Activated CD8-positive, alpha-beta T cell treated with anti-CD3 and anti-CD28 coated beads for 36 hours (primary cell): Measurements from ENCODE around the gene FAT2. TPM values are rescaled to one million over a fixed set of nuclear protein-coding genes. Genes with fewer than 3 reads are reported as not detected.

Experiments used
- ATAC-seq: fragments of 200-7000 bp; cut with Tn5 transposase; one replicate; pipeline ENCODE4 v1.10.0; 2021; ENCODE audit warnings: mild to moderate bottlenecking, moderate library complexity
- CTCF ChIA-PET: fragments of 350-600 bp; sonication (Branson Sonifier 250); formaldehyde crosslinking; loops from one replicate; lab custom pipeline; 2021; ENCODE audit warnings: antibody characterized with exemption; lab: Charles Lee
- POLR2A ChIA-PET: fragments of 350-600 bp; sonication (Branson Sonifier 250); formaldehyde crosslinking; loops from one replicate; lab custom pipeline; 2021; ENCODE audit warnings: antibody characterized with exemption; lab: Charles Lee
- DNase-seq: peaks from one replicate; pipeline ENCODE4 v3.0.0-alpha.2; 2020
- H3K27ac Mint-ChIP-seq: one replicate; pipeline ENCODE4 v1.8.0; 2021; ENCODE audit warnings: mild to moderate bottlenecking, mixed read lengths
- H3K27me3 Mint-ChIP-seq: one replicate; pipeline ENCODE4 v1.8.0; 2021; ENCODE audit warnings: mixed read lengths
- H3K36me3 Mint-ChIP-seq: one replicate; pipeline ENCODE4 v1.8.0; 2021; ENCODE audit warnings: low read depth, mixed read lengths
- H3K4me1 Mint-ChIP-seq: one replicate; pipeline ENCODE4 v1.8.0; 2021; ENCODE audit warnings: low read depth, mixed read lengths
- H3K4me3 Mint-ChIP-seq: one replicate; pipeline ENCODE4 v1.8.0; 2021; ENCODE audit warnings: mild to moderate bottlenecking, moderate library complexity, mixed read lengths
- H3K9me3 Mint-ChIP-seq: one replicate; pipeline ENCODE4 v1.8.0; 2021; ENCODE audit warnings: mixed read lengths
- CTCF ChIP-seq: fragments of 200-600 bp; IDR thresholded peaks from one replicate; pipeline ENCODE4 v1.8.0; 2022; ENCODE audit warnings: antibody characterized with exemption, mild to moderate bottlenecking
- intact Hi-C: fragments of 100-400 bp; cut with micrococcal nuclease; formaldehyde crosslinking; loops from one replicate; pipeline ENCODE4 v1.10.0; 2022
- total RNA-seq, 2 experiments: library from RNA; stranded (reverse); gene quantifications; one replicate each; pipeline ENCODE4 v1.2.3, GENCODE V29; 2021

Gene FAT2
- total RNA-seq, 2 experiments from 2014 or later = not detected

- CTCF ChIA-PET = no interaction called here
- no peak overlapping the region for H3K27ac Mint-ChIP-seq
- no peak overlapping the region for H3K4me3 Mint-ChIP-seq
Observed at GRCh38 chr5:151578326-151579025, 12.7 kb downstream of the FAT2 start.

GRCh38 chr5:151577566-151577965, 13.6 kb downstream of the FAT2 start:
- DNase-seq = no peak
- ChIA-PET POLR2A (no interaction called here), CTCF (interaction anchor here (1.0 kb wide), 1 partner anchor 10 kb away, joined by 3 read pairs; no protein-coding TSS in a partner anchor)
- H3K36me3 Mint-ChIP-seq = no peaks in the 10 kb centered on the region
- H3K4me3 Mint-ChIP-seq = no peak overlapping the region
- no peaks in the 10 kb centered on the region for H3K27me3 Mint-ChIP-seq
- no peaks in the 10 kb centered on the region for H3K9me3 Mint-ChIP-seq
- H3K4me1 Mint-ChIP-seq = peaks cover 8% of the 10 kb centered on the region
- no peak for ATAC-seq
- intact Hi-C loops = no loop called here
- H3K27ac Mint-ChIP-seq = no peak overlapping the region
- no peak for TF ChIP-seq CTCF

More at GRCh38 chr5:151578326-151579025, 12.7 kb downstream of the FAT2 start:
- POLR2A ChIA-PET = no interaction called here
- Mint-ChIP-seq H3K27me3 (peaks cover 1% of the 10 kb centered on the region), H3K36me3 (no peaks in the 10 kb centered on the region), H3K4me1 (peaks cover 8% of the 10 kb centered on the region), H3K9me3 (no peaks in the 10 kb centered on the region)
- no peak for TF ChIP-seq CTCF
- DNase-seq (no peak), ATAC-seq (no peak)
- intact Hi-C loops = no loop called here

- Mint-ChIP-seq H3K27ac (no peak overlapping the region), H3K27me3 (no peaks in the 10 kb centered on the region), H3K4me3 (no peak overlapping the region), H3K9me3 (no peaks in the 10 kb centered on the region), H3K4me1 (peaks cover 8% of the 10 kb centered on the region), H3K36me3 (no peaks in the 10 kb centered on the region)
- TF ChIP-seq CTCF = no peak
- DNase-seq (no peak), ATAC-seq (no peak)
- intact Hi-C loops = no loop called here
- ChIA-PET POLR2A (no interaction called here), CTCF (interaction anchor here (1.5 kb wide), 1 partner anchor 11 kb away, joined by 4 read pairs; no protein-coding TSS in a partner anchor)
Observed at GRCh38 chr5:151574444-151574996, 16.6 kb downstream of the FAT2 start.

- H3K36me3 Mint-ChIP-seq = no peaks in the 10 kb centered on the region
- POLR2A ChIA-PET = no interaction called here
- peaks cover 13% of the 10 kb centered on the region for H3K4me1 Mint-ChIP-seq
Observed at GRCh38 chr5:151572657-151573368, 18.3 kb downstream of the FAT2 start.

More at GRCh38 chr5:151572657-151573368, 18.3 kb downstream of the FAT2 start:
- H3K9me3 Mint-ChIP-seq = no peaks in the 10 kb centered on the region
- no peak overlapping the region for H3K27ac Mint-ChIP-seq
- CTCF ChIA-PET = interaction anchor here (0.9 to 1.5 kb wide), 2 partner anchors 49 to 168 kb away, joined by 3 read pairs; no protein-coding TSS in a partner anchor
- H3K4me3 Mint-ChIP-seq = no peak overlapping the region
- intact Hi-C loops = no loop called here
- ATAC-seq (no peak), DNase-seq (no peak)
- no peaks in the 10 kb centered on the region for H3K27me3 Mint-ChIP-seq
- no peak for TF ChIP-seq CTCF
